Neural progenitor cell (in vitro differentiated cells): Measurements from ENCODE around the gene CALHM5.

Experiments
- CTCF ChIP-seq: fragments of 200-600 bp; sonication (generic); IDR thresholded peaks from 2 replicates; pipeline ENCODE4 v1.5.1; 2017; ENCODE audit warnings: antibody characterized with exemption, mild to moderate bottlenecking
- EZH2 ChIP-seq: fragments of 200-600 bp; sonication (generic); IDR thresholded peaks from 2 replicates; pipeline ENCODE4 v1.6.1; 2017; ENCODE audit warnings: antibody characterized with exemption, mild to moderate bottlenecking, moderate library complexity
- EZH2phosphoT487 ChIP-seq: fragments of 200-600 bp; sonication (generic); IDR thresholded peaks from 2 replicates; pipeline ENCODE4 v1.6.1; 2017; ENCODE audit warnings: antibody characterized with exemption

DNA sequence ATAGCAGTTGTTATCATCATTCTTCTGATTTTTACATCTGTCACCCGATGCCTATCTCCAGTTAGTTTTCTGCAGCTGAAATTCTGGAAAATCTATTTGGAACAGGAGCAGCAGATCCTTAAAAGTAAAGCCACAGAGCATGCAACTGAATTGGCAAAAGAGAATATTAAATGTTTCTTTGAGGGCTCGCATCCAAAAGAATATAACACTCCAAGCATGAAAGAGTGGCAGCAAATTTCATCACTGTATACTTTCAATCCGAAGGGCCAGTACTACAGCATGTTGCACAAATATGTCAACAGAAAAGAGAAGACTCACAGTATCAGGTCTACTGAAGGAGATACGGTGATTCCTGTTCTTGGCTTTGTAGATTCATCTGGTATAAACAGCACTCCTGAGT lies 48.1 kb upstream of the CALHM5 start:
- TF ChIP-seq CTCF (no peak), EZH2phosphoT487 (no peak), EZH2 (no peak)
